Liver (tissue), 9 donors: ENCODE measurements around the gene KRT34. TPM values are rescaled to one million over a fixed set of nuclear protein-coding genes. Genes with fewer than 3 reads are reported as not detected.

Source experiments
- DNase-seq: peaks from one replicate; pipeline ENCODE4 v3.0.0-alpha.2; 2017; ENCODE audit warnings: low spot score
- H3K27ac ChIP-seq, 2 donors: one replicate each; pipeline ENCODE4 v1.7.0; 2013; ENCODE audit warnings: inconsistent platforms in 2 of 2, low read length in 2 of 2, control low read depth in 1 of 2, low read depth in 1 of 2, mild to moderate bottlenecking in 1 of 2
- H3K27me3 ChIP-seq, 4 donors: one replicate each; pipeline versions ENCODE4 v1.6.1 to v1.7.0; 2013; ENCODE audit warnings: low read length in 3 of 4, inconsistent platforms in 1 of 4, mild to moderate bottlenecking in 1 of 4, moderate library complexity in 1 of 4; ENCODE audit not compliant: control insufficient read depth in 4 of 4, insufficient read depth in 4 of 4
- H3K36me3 ChIP-seq, 4 donors: one replicate each; pipeline versions ENCODE4 v1.6.1 to v1.7.0; 2013; ENCODE audit warnings: low read length in 3 of 4, mild to moderate bottlenecking in 3 of 4, low read depth in 1 of 4, moderate library complexity in 1 of 4; ENCODE audit not compliant: control insufficient read depth in 4 of 4, insufficient read depth in 3 of 4
- H3K4me1 ChIP-seq, 4 donors: one replicate each; pipeline versions ENCODE4 v1.6.1 to v1.7.0; 2013; ENCODE audit warnings: low read length in 3 of 4, mild to moderate bottlenecking in 3 of 4, moderate library complexity in 1 of 4; ENCODE audit not compliant: control insufficient read depth in 4 of 4, insufficient read depth in 4 of 4
- H3K4me3 ChIP-seq, 3 donors: one replicate each; pipeline versions ENCODE4 v1.6.1 to v1.7.0; 2013; ENCODE audit warnings: low read length in 3 of 3, control low read depth in 1 of 3, low read depth in 1 of 3, mild to moderate bottlenecking in 1 of 3
- H3K9ac ChIP-seq, 2 donors: one replicate each; pipeline ENCODE4 v1.7.0; 2013; ENCODE audit warnings: low read length in 2 of 2, mild to moderate bottlenecking in 2 of 2, moderate library complexity in 2 of 2, control low read depth in 1 of 2, low read depth in 1 of 2
- H3K9me3 ChIP-seq, 4 donors: one replicate each; pipeline versions ENCODE4 v1.6.1 to v1.7.0; 2013; ENCODE audit warnings: low read length in 3 of 4; ENCODE audit not compliant: control insufficient read depth in 4 of 4
- ATF3 ChIP-seq: IDR thresholded peaks from 2 replicates; pipeline ENCODE4 v1.6.1; 2016; ENCODE audit warnings: antibody characterized with exemption
- CTCF ChIP-seq: fragments of 150-350 bp; IDR thresholded peaks from 2 replicates; pipeline ENCODE4 v1.5.1; 2017; ENCODE audit warnings: improper control_type of control experiment, low read depth, low read length; ENCODE audit not compliant: missing input control
- EGR1 ChIP-seq, 2 donors: IDR thresholded peaks; 2 replicates each; pipeline ENCODE4 v1.6.1; 2016 to 2018; ENCODE audit warnings: antibody characterized with exemption in 2 of 2, low read depth in 2 of 2
- FOXA1 ChIP-seq: IDR thresholded peaks from 2 replicates; pipeline ENCODE4 v1.6.1; 2016; ENCODE audit warnings: antibody characterized with exemption
- FOXA2 ChIP-seq: IDR thresholded peaks from 2 replicates; pipeline ENCODE4 v1.6.1; 2016; ENCODE audit warnings: antibody characterized with exemption
- GABPA ChIP-seq, 2 donors: IDR thresholded peaks in 1 of 2; conservative IDR thresholded peaks in 1 of 2; 2 replicates each; pipeline ENCODE4 v1.6.1; 2016; ENCODE audit warnings: antibody characterized with exemption in 2 of 2, mild to moderate bottlenecking in 1 of 2, moderate library complexity in 1 of 2
- HNF4A ChIP-seq, 2 donors: conservative IDR thresholded peaks; 2 replicates each; pipeline ENCODE4 v1.6.1; 2016; ENCODE audit warnings: antibody characterized with exemption in 2 of 2, mild to moderate bottlenecking in 2 of 2
- JUND ChIP-seq, 2 donors: IDR thresholded peaks; 2 replicates each; pipeline ENCODE4 v1.6.1; 2016; ENCODE audit warnings: antibody characterized with exemption in 2 of 2
- MAX ChIP-seq: IDR thresholded peaks from 2 replicates; pipeline ENCODE4 v1.6.1; 2016; ENCODE audit warnings: antibody characterized with exemption
- NR2F2 ChIP-seq: IDR thresholded peaks from 2 replicates; pipeline ENCODE4 v1.6.1; 2016; ENCODE audit warnings: antibody characterized with exemption
- RAD21 ChIP-seq, 2 donors: IDR thresholded peaks; 2 replicates each; pipeline ENCODE4 v1.6.1; 2016; ENCODE audit warnings: antibody characterized with exemption in 2 of 2, mild to moderate bottlenecking in 2 of 2
- REST ChIP-seq: IDR thresholded peaks from 2 replicates; pipeline ENCODE4 v1.6.1; 2016; ENCODE audit warnings: antibody characterized with exemption, mild to moderate bottlenecking
- RXRA ChIP-seq, 2 donors: IDR thresholded peaks; 2 replicates each; pipeline ENCODE4 v1.6.1; 2017 to 2018; ENCODE audit warnings: antibody characterized with exemption in 2 of 2, mild to moderate bottlenecking in 1 of 2
- SP1 ChIP-seq: IDR thresholded peaks from 2 replicates; pipeline ENCODE4 v1.6.1; 2018; ENCODE audit warnings: antibody characterized with exemption, mild to moderate bottlenecking
- TAF1 ChIP-seq: conservative IDR thresholded peaks from 2 replicates; pipeline ENCODE4 v1.6.1; 2016; ENCODE audit warnings: antibody characterized with exemption, mild to moderate bottlenecking
- YY1 ChIP-seq: IDR thresholded peaks from 2 replicates; pipeline ENCODE4 v1.6.1; 2016; ENCODE audit warnings: antibody characterized with exemption, mild to moderate bottlenecking
- ZBTB33 ChIP-seq: IDR thresholded peaks from 2 replicates; pipeline ENCODE4 v1.6.1; 2016; ENCODE audit warnings: antibody characterized with exemption
- WGBS: extraction: QIAGEN DNeasy Blood & Tissue Kit; methylation state at CpG from one replicate; pipeline ENCODE4 v1.1.7; 2013; 5-methylcytosine and 5-hydroxymethylcytosine counted together
- polyA plus RNA-seq, 2 donors: library from polyadenylated mRNA; stranded (reverse) in 1 of 2; unstranded in 1 of 2; fragments of 200-250 nt in 1 of 2; fragments of >200 nt in 1 of 2; fragmentation: Nextera tagmentation in 1 of 2; extraction: Ambion mirVana in 1 of 2; gene quantifications; one replicate each; pipeline versions ENCODE4 v1.2.1 to v1.2.3, GENCODE V29; 2013 to 2015
- total RNA-seq, 2 donors: library from RNA; depleted of rRNA; stranded (reverse); fragments of >200 nt; gene quantifications; one replicate each; pipeline ENCODE4 v1.2.3, GENCODE V29; 2014
- donor health status: healthy.
- donor health status: healthy.
- donor health status: healthy.
- donor health status: healthy.
- donor health status: healthy.

KRT34 gene
- total and polyA plus RNA-seq, 4 donors, result not detected

GRCh38 chr17:41333098-41333497 is 49.0 kb downstream of the KRT34 start:
- no peaks in the 10 kb centered on the region for H3K4me1 ChIP-seq
- no peaks in the 10 kb centered on the region for H3K36me3 ChIP-seq
- H3K27me3 ChIP-seq, result no peaks in the 10 kb centered on the region
- no peaks in the 10 kb centered on the region for H3K9me3 ChIP-seq
- H3K27ac ChIP-seq, result no peak overlapping the region
- H3K9ac ChIP-seq, result no peak overlapping the region
- WGBS, result 97% methylated on average over 5 of the region's 5 CpGs
- H3K4me3 ChIP-seq, result no peak overlapping the region
- no peak for DNase-seq
- TF ChIP-seq TAF1, result no peak
- no peak for TF ChIP-seq EGR1 (IDR thresholded peaks at IDR 0.05; ENCODE audit: low read depth in 2 of 2)
- TF ChIP-seq RXRA (IDR thresholded peaks at IDR 0.05), result no peak
- no peak for TF ChIP-seq FOXA1
- TF ChIP-seq ATF3, result no peak
- TF ChIP-seq NR2F2, result no peak
- TF ChIP-seq CTCF, result no peak
- TF ChIP-seq SP1, result no peak
- TF ChIP-seq REST, result no peak
- TF ChIP-seq RAD21 (IDR thresholded peaks at IDR 0.05), result no peak
- TF ChIP-seq YY1, result no peak
- no peak for TF ChIP-seq HNF4A (conservative IDR thresholded peaks at IDR 0.05)
- TF ChIP-seq FOXA2, result no peak
- no peak for TF ChIP-seq GABPA (IDR thresholded peaks at IDR 0.05 in 1 of 2, conservative IDR thresholded peaks at IDR 0.05 in 1 of 2)

- Histone ChIP-seq H3K27ac (no peak overlapping the region), H3K27me3 (no peaks in the 10 kb centered on the region), H3K4me3 (no peak overlapping the region), H3K4me1 (no peaks in the 10 kb centered on the region), H3K9me3 (no peaks in the 10 kb centered on the region), H3K9ac (no peak overlapping the region), H3K36me3 (no peaks in the 10 kb centered on the region)
- DNase-seq, result no peak
- TF ChIP-seq REST, result no peak
- no peak for TF ChIP-seq ATF3
- no peak for TF ChIP-seq JUND (IDR thresholded peaks at IDR 0.05)
- no peak for TF ChIP-seq MAX
- TF ChIP-seq SP1, result no peak
- no peak for TF ChIP-seq RXRA (IDR thresholded peaks at IDR 0.05)
- TF ChIP-seq GABPA (IDR thresholded peaks at IDR 0.05 in 1 of 2, conservative IDR thresholded peaks at IDR 0.05 in 1 of 2), result no peak
- no peak for TF ChIP-seq FOXA2
- TF ChIP-seq NR2F2, result no peak
- TF ChIP-seq RAD21 (IDR thresholded peaks at IDR 0.05), result no peak
- TF ChIP-seq ZBTB33, result no peak
- no peak for TF ChIP-seq HNF4A (conservative IDR thresholded peaks at IDR 0.05)
- WGBS, result 78% methylated on average over 2 of the region's 2 CpGs
These were observed 49.9 kb downstream of the KRT34 start for GRCh38 chr17:41332239-41332638.
